ENCODE data around the gene CD164L2. TPM values are rescaled to one million over a fixed set of nuclear protein-coding genes. Genes with fewer than 3 reads are reported as not detected.

Gene CD164L2
- total RNA-seq, 1 donor from 2014 or later = not detected

GRCh38 chr1:27330786-27331185 is 52.3 kb downstream of the CD164L2 start:
- intact Hi-C loops (cut with micrococcal nuclease) = no loop called here

Other genes starting within 250 kb of the CD164L2 start
- gene SLC9A1, start 228.2 kb downstream of the CD164L2 start, total RNA-seq = 28.0 and 30.0 TPM in 2 replicates
- gene WDTC1, start 148.7 kb downstream of the CD164L2 start, total RNA-seq = 31.6 and 33.2 TPM in 2 replicates
- gene TMEM222, start 61.2 kb downstream of the CD164L2 start, total RNA-seq = 43.4 and 44.7 TPM in 2 replicates
- 104 and 105 TPM in 2 replicates for gene SYTL1, start 41.3 kb downstream of the CD164L2 start, total RNA-seq
- 14.7 and 15.5 TPM in 2 replicates for gene MAP3K6, start 16.4 kb downstream of the CD164L2 start, total RNA-seq
- gene FCN3, start 8.5 kb downstream of the CD164L2 start, total RNA-seq = not detected in 2 replicates
- gene GPR3, start 9.3 kb upstream of the CD164L2 start, total RNA-seq = 0.32 and 0.56 TPM in 2 replicates
- gene WASF2, start 106.8 kb upstream of the CD164L2 start, total RNA-seq = 124 and 127 TPM in 2 replicates
- gene AHDC1, start 220.8 kb upstream of the CD164L2 start, total RNA-seq = 37.3 and 37.7 TPM in 2 replicates